GM06990 (cell line): ENCODE results near the gene TC2N.
"Not testable (repeated sequence)": the region's sequence is repeated elsewhere in the genome, so short reads cannot be mapped to it uniquely, and the experiment has no call there.

ENCODE experiments used
- DNase-seq: peaks from one replicate; pipeline ENCODE4 v3.0.0-alpha.2; 2011; ENCODE audit not compliant: insufficient read length; ENCODE audit errors: extremely low read depth
- H3K27me3 ChIP-seq: replicated peaks from 2 replicates; pipeline ENCODE4 v1.6.0; 2011; ENCODE audit warnings: low read length; ENCODE audit not compliant: control insufficient read depth, insufficient read depth
- H3K36me3 ChIP-seq: 2 replicates; pipeline ENCODE4 v1.5.1; 2011; ENCODE audit warnings: low read length; ENCODE audit not compliant: control insufficient read depth, insufficient read depth
- H3K4me3 ChIP-seq: replicated peaks from 2 replicates; pipeline ENCODE4 v1.5.1; 2011; ENCODE audit warnings: low read depth, mild to moderate bottlenecking, control low read depth, low read length
- CTCF ChIP-seq: IDR thresholded peaks from 2 replicates; pipeline ENCODE4 v1.5.1; 2011; ENCODE audit warnings: low read length, control low read depth, mild to moderate bottlenecking, inconsistent platforms; ENCODE audit not compliant: insufficient read depth, poor library complexity, severe bottlenecking

The TC2N gene

GRCh38 chr14:91854327-91854934 is 12.9 kb downstream of the TC2N start:
- H3K4me3 ChIP-seq: no peak overlapping the region
- no peak for TF ChIP-seq CTCF
- no peaks in the 10 kb centered on the region for H3K36me3 ChIP-seq
- H3K27me3 ChIP-seq: no peaks in the 10 kb centered on the region
- no peak for DNase-seq

GRCh38 chr14:91851563-91851962 is 15.8 kb downstream of the TC2N start:
- TF ChIP-seq CTCF: no peak
- DNase-seq: no peak
- Histone ChIP-seq H3K27me3 (no peaks in the 10 kb centered on the region), H3K36me3 (no peaks in the 10 kb centered on the region), H3K4me3 (no peak overlapping the region)

GRCh38 chr14:91848504-91849001 is 18.8 kb downstream of the TC2N start:
- TF ChIP-seq CTCF: no peak
- Histone ChIP-seq H3K36me3 (no peaks in the 10 kb centered on the region), H3K4me3 (no peak overlapping the region), H3K27me3 (no peaks in the 10 kb centered on the region)
- DNase-seq: no peak

GRCh38 chr14:91847693-91848092 is 19.6 kb downstream of the TC2N start:
- no peaks in the 10 kb centered on the region for H3K27me3 ChIP-seq
- no peaks in the 10 kb centered on the region for H3K36me3 ChIP-seq
- no peak overlapping the region for H3K4me3 ChIP-seq
- no peak for DNase-seq
- no peak for TF ChIP-seq CTCF

- H3K4me3 ChIP-seq: no peak overlapping the region
- H3K36me3 ChIP-seq: no peaks in the 10 kb centered on the region
- DNase-seq: no peak
- no peak for TF ChIP-seq CTCF
- no peaks in the 10 kb centered on the region for H3K27me3 ChIP-seq
Observed at GRCh38 chr14:91845652-91846051, 21.7 kb downstream of the TC2N start.

GRCh38 chr14:91845056-91845455 is 22.3 kb downstream of the TC2N start:
- not testable (repeated sequence) for H3K27me3 ChIP-seq, H3K36me3 ChIP-seq, H3K4me3 ChIP-seq, DNase-seq
